AG09319 (cell line): Measurements from ENCODE around the gene PER1.
"Not testable (repeated sequence)": the region's sequence is repeated elsewhere in the genome, so short reads cannot be mapped to it uniquely, and the experiment has no call there.

ENCODE experiments used
- DNase-seq: peaks from one replicate; pipeline ENCODE4 v3.0.0-alpha.2; 2010; ENCODE audit warnings: low read depth; ENCODE audit errors: extremely low read depth
- CTCF ChIP-seq: IDR thresholded peaks from 2 replicates; pipeline ENCODE4 v1.5.1; 2011; ENCODE audit warnings: low read depth, mild to moderate bottlenecking, inconsistent platforms, low read length, moderate library complexity

PER1 gene

GRCh38 chr17:8110907-8111306, 41.3 kb downstream of the PER1 start:
- no peak for TF ChIP-seq CTCF
- no peak for DNase-seq

- DNase-seq, result no peak
- no peak for TF ChIP-seq CTCF
Observed at GRCh38 chr17:8110456-8110804, 41.8 kb downstream of the PER1 start.

- TF ChIP-seq CTCF, result peak; percentile 66
- no peak for DNase-seq
Observed at GRCh38 chr17:8109661-8110455, 42.3 kb downstream of the PER1 start.

- DNase-seq, result no peak
- TF ChIP-seq CTCF, result no peak
Observed at GRCh38 chr17:8108972-8109660, 43.1 kb downstream of the PER1 start.

- DNase-seq, result not testable (repeated sequence)
Observed at GRCh38 chr17:8106980-8107379, 45.2 kb downstream of the PER1 start.

- DNase-seq, result no peak
- TF ChIP-seq CTCF, result no peak
Observed at GRCh38 chr17:8105957-8106398, 46.2 kb downstream of the PER1 start.

- TF ChIP-seq CTCF, result no peak
- DNase-seq, result no peak
Observed at GRCh38 chr17:8104911-8105310, 47.3 kb downstream of the PER1 start.

- TF ChIP-seq CTCF, result no peak
- no peak for DNase-seq
Observed at GRCh38 chr17:8103549-8103948, 48.7 kb downstream of the PER1 start.
